Umbilical cord (tissue), 2 donors: ENCODE results near the gene HNF4A. TPM values are rescaled to one million over a fixed set of nuclear protein-coding genes. Genes with fewer than 3 reads are reported as not detected.
"Not testable (repeated sequence)": the region's sequence is repeated elsewhere in the genome, so short reads cannot be mapped to it uniquely, and the experiment has no call there.

Experiments used
- DNase-seq: peaks from one replicate; pipeline ENCODE4 v3.0.0-alpha.2; 2015; ENCODE audit warnings: low spot score
- total RNA-seq: library from RNA; depleted of rRNA; stranded (reverse); fragments of >200 nt; gene quantifications from one replicate; pipeline ENCODE4 v1.2.3, GENCODE V29; 2014; ENCODE audit warnings: low replicate concordance; ENCODE audit not compliant: insufficient read depth

Gene HNF4A
- total RNA-seq, 1 donor from 2014 or later: 2.2 TPM

DNA sequence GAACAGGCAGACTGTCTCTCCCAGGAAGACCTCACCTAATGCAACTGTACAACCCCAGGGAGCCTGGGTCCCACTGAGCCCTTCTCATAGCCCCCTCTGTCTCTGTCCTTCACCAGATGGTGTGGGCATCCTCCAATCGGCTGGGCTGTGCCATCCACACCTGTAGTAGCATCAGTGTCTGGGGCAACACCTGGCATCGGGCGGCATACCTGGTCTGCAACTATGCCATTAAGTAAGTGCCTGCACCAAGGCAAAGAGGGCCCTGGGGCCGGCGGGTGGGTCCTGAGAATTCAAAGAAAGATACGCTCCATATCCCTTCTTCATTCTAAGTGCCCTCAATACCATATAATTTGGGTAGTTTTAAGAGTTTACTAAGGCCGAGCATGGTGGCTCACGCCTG lies 10.4 kb upstream of the HNF4A start:
- DNase-seq: no peak

DNA sequence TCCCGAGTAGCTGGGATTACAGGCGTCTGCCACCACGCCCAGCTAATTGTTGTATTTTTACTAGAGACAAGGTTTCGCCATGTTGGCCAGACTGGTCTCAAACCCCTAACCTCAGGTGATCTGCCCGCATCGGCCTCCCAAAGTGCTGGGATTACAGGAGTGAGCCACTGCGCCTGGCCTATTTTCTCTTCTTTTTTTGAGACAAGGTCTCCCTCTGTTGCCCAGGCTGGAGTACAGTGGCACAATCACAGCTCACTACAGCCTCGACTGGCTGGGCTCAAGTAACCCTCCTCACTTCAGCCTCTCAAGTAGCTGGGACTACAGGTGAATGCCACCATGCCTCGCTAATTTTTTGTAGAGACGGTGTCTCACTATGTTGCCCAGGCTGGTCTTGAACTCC lies 9.6 kb upstream of the HNF4A start:
- DNase-seq: not testable (repeated sequence)

DNA sequence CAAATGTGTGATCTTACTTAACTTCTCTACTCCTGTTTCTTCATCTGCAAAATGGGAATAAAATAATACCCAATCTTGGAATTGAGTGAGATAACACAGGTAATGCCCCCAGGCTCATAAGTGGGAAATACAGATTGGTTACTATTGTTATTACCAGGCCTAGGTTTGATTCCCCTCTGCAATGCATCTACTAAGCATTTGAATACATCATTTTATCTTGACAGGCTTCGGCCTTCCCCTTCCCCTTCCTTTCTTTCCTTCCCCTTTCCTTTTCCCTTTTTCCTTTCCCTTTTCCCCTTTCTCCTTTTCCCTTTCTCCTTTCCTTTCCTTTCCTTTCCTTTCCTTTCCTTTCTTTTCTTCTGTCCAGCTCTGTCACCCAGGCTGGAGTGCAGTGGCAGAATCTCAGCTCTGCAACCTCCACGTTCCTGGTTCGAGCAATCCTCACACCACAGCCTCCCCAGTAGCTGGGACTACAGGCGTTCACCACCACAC lies 7.3 kb upstream of the HNF4A start:
- DNase-seq: no peak

DNA sequence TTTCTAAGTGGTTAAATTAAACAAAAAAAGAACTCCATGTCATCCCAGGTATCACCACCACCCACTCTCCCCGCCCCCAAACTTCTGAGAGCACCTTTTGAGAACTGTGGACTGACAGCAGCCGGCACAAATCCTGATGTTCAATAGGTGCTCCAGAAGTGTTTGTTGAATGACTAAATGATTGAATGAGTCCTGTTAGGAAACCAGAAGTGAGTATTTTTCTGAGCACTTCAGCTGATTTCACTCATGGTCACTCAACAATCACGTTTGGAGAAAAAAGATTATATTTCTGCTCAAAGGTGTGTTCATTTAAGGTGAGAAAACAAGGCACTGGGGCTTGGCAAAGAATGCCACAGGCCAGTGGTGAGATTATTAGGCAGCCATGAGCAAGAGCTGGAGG lies 6.2 kb upstream of the HNF4A start:
- DNase-seq: no peak

DNA sequence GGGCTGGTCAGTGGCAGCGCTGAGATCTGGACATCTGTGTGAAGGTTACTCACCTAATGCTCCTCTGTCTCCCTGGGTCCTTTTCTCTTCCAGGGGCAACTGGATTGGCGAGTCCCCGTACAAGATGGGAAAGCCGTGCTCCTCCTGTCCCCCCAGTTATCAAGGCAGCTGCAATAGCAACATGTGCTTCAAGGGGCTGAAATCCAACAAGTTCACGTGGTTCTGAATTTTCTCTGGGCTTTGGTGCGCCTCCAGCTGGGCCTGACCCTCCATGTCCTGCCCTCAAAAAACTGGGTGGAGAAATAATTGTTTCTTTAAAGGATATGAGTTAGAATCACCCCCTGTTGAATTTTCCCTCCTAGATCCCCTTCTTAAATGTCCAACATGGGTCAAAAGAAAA lies 4.9 kb upstream of the HNF4A start:
- DNase-seq: no peak

DNA sequence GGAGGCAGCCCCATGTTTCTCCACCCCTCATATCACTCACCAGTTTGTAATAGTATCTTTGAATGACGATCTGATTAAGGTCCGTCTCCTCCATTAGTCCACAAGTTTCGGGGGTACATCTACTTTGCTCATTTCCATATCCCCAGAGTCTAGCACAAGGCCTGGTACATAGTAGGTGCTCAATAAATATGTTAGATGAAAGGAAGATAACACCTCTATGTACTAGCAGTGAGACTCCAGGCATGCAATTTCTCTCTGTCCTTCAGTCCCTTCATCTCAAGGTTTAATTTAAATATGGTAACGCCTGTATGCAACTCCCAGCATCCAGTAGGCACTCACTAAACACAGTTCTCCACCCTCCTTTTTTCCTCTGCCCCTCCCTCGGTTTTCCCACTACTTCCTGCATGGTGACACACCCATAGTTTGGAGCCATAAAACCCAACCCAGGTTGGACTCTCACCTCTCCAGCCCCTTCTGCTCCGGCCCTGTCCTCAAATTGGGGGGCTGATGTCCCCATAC lies 461 bp upstream of the HNF4A start:
- no peak for DNase-seq

DNA sequence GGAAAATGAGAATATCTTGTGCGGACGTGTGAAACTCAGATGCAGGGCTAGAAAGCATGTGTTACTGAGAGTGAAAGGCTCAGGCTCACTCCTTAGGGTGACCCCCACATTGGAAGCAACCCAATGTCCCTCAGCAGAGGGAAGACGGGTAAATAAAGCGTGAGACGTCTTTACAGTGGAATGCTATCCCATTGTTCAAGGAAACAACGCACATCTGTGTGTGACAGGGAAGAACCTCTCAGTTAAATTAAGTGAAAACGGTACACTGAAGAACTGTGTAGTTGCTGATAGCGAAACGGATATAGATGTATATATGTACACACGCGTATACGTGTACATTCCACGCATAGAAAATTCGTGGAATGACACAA lies 839 bp downstream of the HNF4A start:
- DNase-seq: no peak

DNA sequence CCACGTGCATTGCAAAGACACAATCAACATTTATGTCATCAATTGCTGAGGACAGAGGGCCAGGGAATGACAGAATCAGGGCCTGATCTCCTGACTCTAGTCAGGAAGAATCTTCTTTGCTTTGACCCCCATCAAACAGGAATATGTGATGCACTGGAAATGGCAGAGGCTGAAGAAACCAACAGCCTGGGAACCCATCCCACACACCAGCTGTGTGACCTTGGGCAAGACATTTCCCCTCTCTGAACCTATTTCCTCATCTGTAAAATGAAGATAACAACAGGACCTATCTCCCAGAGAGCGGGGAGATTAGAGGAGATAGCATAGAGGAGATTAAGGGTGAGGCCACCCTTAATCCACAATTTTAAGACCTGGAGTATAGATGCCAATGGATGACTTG lies 1.5 kb downstream of the HNF4A start:
- DNase-seq: no peak

DNA sequence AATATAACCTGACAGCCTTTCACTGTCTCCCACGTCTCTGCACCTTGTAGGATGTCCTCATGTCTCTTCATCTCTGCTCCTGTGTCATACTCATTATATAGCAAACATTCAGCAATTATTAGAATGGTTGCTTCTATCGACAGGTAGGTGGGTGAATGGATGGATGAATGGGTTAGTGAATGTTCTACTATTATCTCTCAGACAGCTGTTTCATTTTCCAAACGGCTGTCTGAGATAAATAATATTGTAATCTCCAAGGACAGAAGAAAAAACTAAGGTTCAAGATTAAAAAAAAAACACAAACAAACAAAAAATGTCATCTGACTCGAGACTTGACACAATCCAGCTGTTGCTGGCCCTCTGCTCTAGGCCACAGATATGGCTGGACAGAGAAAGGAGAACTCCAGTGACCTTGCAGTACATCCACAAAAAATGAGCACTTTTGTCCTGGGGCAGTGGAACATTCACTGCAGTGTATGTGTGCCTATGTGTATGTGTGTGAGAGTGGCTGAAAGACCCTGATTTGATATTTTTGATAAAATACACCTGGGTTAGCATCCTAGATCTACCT lies 2.1 kb downstream of the HNF4A start:
- no peak for DNase-seq

DNA sequence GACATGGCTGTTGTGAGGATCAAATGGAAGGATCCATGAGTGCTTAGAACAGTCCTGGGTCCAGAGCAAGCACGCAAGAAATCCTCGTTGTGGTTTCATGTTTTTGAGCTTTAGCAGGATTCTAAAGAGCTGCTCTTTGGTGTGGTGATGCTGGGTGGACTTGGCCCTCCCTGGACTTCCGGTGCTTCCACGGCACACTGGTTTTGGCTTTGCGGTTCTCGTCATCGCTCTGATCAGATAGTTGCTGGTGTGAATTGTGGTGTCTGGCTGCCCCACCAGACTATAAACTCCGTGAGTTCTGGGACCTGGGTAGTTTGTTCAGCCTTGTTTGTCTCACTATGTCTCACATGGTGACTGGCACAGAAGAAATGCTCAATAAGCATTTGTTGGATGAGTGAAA lies 3.3 kb downstream of the HNF4A start:
- DNase-seq: no peak

DNA sequence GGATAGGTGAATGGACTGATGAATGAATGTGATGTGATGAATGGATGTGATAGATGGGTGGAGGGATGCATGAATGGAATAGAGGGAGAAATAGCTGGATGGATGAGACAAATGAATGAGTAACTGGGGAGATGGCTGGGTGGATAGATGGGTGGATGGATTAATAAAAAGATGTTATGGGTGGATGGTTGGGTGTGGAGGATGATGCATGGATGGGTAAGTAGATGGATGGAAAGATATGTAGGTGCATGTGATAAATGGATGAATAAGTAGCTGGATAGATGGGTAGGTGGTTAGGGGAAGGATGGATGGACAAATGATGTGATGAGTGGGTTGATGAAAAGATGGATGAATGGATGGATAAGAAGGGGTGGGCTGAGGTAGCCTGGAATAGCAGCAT lies 4.7 kb downstream of the HNF4A start:
- no peak for DNase-seq

DNA sequence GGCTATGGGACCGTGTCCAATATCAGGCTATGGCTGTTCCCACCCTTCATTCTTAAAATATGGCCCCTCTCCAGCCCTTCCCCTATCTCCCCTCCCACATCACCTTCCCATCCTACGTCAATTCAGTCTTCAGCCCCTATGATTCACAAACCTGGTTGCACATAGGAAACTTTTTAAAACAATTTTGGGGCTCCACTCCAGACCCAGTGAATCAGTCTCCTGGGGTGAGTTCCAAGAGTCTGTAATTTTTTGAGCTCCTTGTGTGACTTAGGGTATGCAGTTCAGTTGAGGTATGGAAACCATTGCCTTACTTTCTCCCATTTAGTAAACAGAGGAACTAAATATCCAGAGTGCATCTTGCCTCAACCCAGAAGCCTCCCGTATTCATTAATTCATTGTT lies 5.5 kb downstream of the HNF4A start:
- DNase-seq: no peak

DNA sequence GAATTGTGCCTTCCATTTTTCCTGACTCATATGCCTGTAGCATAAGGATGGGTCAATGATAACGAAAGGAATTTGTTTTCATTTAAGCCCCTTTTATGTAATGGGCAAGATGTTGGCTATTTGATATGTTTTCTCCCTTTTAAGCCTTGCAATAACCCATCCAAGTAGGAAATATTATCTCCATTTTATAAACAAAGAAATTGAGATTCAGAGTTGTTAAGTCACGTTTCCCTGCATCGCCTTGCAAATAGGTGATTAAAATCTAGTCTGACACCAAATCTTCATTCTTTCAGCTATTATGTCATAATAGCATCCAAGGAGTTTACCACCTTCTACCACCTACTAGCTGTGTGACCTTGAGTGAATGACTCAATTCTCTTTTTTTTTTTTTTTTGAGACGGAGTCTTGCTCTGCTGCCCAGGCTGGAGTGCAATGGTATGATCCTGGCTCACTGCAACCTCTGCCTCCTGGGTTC lies 7.0 kb downstream of the HNF4A start:
- no peak for DNase-seq

DNA sequence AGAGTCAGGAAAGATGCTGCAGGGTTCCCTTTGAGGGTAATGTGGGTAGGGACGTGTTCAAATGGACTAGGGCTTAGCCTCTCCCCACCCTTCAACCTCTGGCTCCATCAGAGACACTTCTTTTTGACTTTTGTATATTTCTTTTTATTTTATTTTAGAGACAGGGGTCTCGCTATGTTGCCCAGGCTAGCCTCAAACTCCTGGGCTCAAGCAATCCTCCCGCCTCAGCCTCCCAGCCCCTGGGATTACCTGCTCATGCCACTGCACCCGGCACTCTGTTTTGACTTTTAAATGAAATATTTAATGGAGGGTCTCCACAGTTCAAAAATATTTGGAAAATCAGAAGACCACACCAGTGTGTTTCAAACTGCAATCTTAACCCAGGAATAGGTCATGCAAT lies 8.6 kb downstream of the HNF4A start:
- no peak for DNase-seq

DNA sequence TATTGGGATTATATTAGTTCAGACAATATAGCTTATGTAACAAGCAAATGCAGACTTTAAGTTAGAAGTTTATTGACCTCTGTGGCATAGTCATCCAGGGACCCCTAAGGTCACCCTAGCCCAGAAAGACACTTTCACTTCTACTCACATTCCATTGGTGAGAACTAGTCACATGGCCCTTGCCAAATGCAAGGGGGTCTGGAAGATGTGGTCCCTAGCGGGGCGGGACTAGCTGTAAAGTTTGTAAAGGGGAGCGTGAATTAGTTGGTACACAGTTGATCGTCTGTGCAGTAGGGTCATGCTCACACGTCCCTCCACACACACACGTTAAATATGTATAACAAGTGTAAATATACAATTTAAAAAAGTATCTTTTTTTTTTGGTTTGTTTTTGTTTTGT lies 9.3 kb downstream of the HNF4A start:
- DNase-seq: no peak

DNA sequence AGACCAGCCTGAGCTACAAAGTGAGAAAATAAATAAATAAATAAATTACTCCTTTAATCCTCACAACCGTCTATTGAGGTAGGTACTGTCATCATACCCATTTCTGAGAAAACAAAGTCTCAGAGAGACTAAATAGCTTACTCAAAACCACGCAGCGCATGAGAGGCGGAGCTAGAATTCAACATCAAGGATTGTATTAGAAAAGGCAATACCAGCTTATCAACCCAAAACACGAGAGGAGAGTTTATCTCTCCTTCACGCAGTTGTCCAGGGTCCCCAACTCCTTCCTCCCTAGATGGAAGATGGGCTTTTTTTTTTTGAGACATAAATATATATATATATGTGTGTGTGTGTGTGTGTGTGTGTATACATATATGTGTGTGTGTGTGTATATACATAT lies 12.2 kb downstream of the HNF4A start:
- DNase-seq: no peak

DNA sequence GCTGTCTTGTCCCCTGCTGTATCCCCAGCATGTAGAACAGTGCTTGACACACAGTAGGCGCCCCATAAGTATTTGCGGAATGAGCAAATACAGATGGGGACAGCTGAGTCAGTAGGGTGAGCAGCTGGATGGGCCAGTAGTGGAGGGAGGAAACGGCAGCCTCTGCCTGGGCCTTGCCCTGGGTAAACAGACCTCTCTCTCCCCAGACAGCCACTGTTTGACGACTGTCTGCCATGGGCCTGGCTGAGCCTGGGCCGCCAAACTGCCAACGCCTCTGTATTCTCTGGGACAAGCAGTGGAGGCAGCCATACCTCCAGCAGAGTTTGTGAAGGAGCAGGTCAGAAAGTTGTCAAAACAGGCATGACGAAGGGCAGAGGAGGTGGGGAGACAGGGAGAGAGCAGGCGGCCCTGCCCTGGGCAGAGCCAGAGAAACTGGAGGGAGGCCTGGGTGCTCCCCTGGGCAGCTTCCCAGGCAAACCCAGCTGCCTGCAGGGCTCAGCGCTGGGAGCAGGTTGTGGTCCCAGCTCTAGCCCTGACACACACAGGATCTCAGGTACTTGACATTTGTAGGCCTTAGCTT lies 15.2 kb downstream of the HNF4A start:
- DNase-seq: no peak

DNA sequence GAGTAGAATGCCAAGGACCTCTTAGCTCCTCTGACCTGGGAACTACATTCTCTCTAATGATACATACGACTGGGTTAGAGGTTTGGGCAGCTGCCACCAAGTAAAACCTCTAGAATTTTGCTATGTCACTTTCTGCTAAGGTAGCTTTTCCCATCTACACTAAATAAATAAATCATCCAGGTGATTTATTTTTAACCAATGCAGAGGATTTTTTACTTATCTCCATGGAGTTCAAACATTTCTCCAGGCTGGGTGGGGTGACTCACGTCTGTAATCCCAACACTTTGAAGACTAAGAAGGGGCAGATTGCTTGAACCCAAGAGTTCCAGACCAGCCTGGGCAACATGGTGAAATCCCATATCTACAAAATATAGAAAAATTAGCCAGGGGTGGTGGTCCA lies 27.1 kb downstream of the HNF4A start:
- DNase-seq: no peak

DNA sequence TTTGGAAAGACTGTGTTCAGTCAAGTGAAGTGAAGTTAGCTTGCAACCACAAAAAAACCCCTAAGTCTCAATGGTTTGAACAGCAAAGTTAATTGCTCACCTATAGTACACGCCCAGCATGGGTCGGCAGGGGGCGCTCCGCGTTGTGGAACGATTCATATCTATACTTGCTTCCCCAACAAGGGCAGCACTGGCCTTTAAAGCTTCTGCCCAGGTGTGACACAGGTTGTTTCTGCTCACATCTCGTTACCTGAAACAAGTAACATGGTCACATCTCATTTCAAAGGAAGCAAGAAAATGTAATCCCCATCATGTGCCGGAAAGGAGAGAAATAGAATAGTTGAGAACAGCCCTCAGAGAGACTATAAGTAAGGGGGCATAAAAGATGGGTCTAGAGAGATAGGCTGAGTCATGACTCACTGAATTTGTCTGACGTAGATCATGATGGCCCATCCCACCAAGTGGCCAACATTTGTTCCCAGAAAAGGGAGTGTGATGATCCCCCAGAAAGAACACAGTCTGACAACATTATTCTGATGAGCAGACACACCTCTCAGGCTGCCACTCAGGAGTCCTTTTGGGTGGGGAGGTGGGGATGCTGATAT lies 29.0 kb downstream of the HNF4A start:
- DNase-seq: peak; percentile 53

DNA sequence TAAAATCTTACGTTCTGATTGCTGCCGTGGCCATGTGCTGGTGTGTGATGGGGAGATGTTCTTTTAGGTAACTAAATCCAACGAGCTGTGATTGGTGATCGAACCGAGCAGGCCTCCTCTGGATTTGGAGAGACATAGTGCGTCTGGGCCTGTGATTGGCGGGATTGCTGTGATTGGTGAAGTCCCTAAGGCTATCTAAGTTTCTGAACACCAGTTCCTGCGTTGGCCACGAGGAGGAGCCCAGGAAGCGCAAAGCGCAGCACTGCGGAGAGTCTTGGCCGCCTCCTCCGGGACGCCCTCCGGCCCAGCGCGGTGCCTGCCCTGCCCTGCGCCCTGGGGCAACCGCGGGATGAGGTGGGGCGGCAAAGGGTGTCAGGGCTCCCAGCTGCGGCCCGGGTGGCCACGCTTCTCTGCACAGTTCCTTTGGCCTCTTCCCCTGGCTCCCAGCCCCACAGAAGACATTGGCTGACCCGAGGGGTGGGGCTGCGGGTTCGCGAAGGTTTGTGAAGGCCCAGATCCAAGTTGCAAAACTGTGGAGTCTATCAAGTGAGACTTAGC lies 33.0 kb downstream of the HNF4A start:
- peak; percentile 39 for DNase-seq

DNA sequence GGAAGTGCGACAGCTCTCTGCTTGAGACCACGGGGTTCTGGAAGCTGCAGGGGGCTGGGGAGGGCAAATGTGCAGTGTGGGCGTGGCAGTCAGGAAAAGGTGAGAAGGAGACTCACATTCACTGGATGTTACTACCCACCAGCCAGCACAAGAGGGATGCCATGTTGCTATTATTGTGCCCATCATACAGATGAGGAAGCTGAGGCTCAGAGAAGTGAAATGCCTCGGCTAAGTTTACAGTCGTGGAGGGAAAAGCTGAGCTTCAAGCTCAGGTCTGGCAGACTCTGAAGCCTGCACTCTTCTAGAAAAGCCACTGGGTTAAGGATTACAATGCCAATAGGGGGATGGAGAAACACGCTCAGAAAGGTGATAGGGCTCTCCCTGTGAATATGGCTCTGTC lies 34.4 kb downstream of the HNF4A start:
- DNase-seq: no peak

DNA sequence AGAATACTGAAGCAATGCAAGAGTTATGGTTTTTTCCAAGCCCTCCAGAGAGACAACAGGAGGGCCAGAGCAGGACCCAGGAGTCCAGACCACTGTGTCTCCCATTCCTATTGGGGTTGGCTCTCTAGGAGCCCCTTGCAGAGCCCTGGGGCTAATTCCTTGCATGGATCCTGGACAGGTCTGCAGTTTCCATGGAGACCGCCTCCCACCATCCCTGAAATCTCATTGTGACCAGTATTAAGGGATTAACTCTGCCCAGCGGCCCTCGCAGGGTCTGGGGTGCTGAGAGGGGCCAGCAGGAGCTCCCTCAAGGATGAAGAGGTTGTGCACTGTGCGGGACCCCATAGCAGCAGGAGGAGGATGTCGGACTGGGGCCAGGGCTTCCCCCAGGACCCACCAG lies 34.8 kb downstream of the HNF4A start:
- no peak for DNase-seq
